ENCODE data around the gene VWDE.

VWDE gene

GRCh38 chr7:12422554-12423320 lies 19.1 kb upstream of the VWDE start:
- no peak overlapping the region for H3K9ac ChIP-seq (ENCODE audit: low read length)
- H3K27me3 ChIP-seq (ENCODE audit: low read depth, low read length) = no peaks in the 10 kb centered on the region
- H3K4me1 ChIP-seq (ENCODE audit: low read length) = no peaks in the 10 kb centered on the region
- no peak overlapping the region for H3K27ac ChIP-seq (ENCODE audit: low read length)
- H3K4me3 ChIP-seq (ENCODE audit: low read length) = no peak overlapping the region
- no peak overlapping the region for H2AFZ ChIP-seq (ENCODE audit: low read depth, low read length)
- H3K79me2 ChIP-seq (ENCODE audit: low read length) = no peaks in the 10 kb centered on the region
- H3K9me3 ChIP-seq (ENCODE audit: insufficient read depth, low read length) = no peaks in the 10 kb centered on the region
- H3K4me2 ChIP-seq (ENCODE audit: low read length) = no peak overlapping the region
- H4K20me1 ChIP-seq (ENCODE audit: insufficient read depth, low read length) = no peaks in the 10 kb centered on the region
- TF ChIP-seq, protein P1, sequence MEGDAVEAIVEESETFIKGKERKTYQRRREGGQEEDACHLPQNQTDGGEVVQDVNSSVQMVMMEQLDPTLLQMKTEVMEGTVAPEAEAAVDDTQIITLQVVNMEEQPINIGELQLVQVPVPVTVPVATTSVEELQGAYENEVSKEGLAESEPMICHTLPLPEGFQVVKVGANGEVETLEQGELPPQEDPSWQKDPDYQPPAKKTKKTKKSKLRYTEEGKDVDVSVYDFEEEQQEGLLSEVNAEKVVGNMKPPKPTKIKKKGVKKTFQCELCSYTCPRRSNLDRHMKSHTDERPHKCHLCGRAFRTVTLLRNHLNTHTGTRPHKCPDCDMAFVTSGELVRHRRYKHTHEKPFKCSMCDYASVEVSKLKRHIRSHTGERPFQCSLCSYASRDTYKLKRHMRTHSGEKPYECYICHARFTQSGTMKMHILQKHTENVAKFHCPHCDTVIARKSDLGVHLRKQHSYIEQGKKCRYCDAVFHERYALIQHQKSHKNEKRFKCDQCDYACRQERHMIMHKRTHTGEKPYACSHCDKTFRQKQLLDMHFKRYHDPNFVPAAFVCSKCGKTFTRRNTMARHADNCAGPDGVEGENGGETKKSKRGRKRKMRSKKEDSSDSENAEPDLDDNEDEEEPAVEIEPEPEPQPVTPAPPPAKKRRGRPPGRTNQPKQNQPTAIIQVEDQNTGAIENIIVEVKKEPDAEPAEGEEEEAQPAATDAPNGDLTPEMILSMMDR (IDR thresholded peaks at IDR 0.05; ENCODE audit: low read depth, low read length) = no peak
- no peak for TF ChIP-seq EZH2phosphoT487 (IDR thresholded peaks at IDR 0.05; ENCODE audit: low read depth)
- H3K36me3 ChIP-seq (replicated peaks; ENCODE audit: low read depth, low read length) = no peaks in the 10 kb centered on the region

DNA sequence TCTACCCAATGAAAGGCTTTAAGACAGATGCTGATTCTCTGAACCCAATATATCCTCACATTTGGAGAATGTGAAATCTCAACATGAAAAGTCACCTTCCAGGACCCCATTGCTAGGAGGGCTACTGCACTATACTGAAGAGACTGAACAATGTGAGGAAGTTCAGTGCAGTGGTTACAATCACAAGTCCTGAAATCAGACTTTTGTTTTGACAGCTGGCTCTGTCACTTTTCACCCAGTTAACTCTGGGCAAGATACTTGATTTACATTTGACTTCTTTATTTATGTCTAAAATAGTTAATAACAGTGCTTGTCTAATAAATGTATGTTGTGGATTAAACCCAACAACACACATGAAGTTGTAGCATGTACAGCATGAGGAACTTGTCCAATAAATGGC lies 14.8 kb upstream of the VWDE start:
- no peaks in the 10 kb centered on the region for H3K27me3 ChIP-seq (ENCODE audit: low read depth, low read length)
- H3K79me2 ChIP-seq (ENCODE audit: low read length) = no peaks in the 10 kb centered on the region
- no peak overlapping the region for H3K9ac ChIP-seq (ENCODE audit: low read length)
- no peaks in the 10 kb centered on the region for H3K36me3 ChIP-seq (replicated peaks; ENCODE audit: low read depth, low read length)
- no peaks in the 10 kb centered on the region for H4K20me1 ChIP-seq (ENCODE audit: insufficient read depth, low read length)
- H3K4me3 ChIP-seq (ENCODE audit: low read length) = no peak overlapping the region
- no peak overlapping the region for H3K27ac ChIP-seq (ENCODE audit: low read length)
- no peak overlapping the region for H2AFZ ChIP-seq (ENCODE audit: low read depth, low read length)
- H3K9me3 ChIP-seq (ENCODE audit: insufficient read depth, low read length) = no peaks in the 10 kb centered on the region
- H3K4me2 ChIP-seq (ENCODE audit: low read length) = no peak overlapping the region
- no peak for TF ChIP-seq EZH2phosphoT487 (IDR thresholded peaks at IDR 0.05; ENCODE audit: low read depth)
- TF ChIP-seq, protein P1 (IDR thresholded peaks at IDR 0.05; ENCODE audit: low read depth, low read length) = no peak
- H3K4me1 ChIP-seq (ENCODE audit: low read length) = no peaks in the 10 kb centered on the region

- Histone ChIP-seq H3K9me3 (ENCODE audit: insufficient read depth, low read length) (no peaks in the 10 kb centered on the region), H4K20me1 (ENCODE audit: insufficient read depth, low read length) (no peaks in the 10 kb centered on the region), H3K79me2 (ENCODE audit: low read length) (no peaks in the 10 kb centered on the region), H3K27ac (ENCODE audit: low read length) (no peak overlapping the region), H3K4me1 (ENCODE audit: low read length) (no peaks in the 10 kb centered on the region), H3K27me3 (ENCODE audit: low read depth, low read length) (no peaks in the 10 kb centered on the region), H3K36me3 (replicated peaks; ENCODE audit: low read depth, low read length) (no peaks in the 10 kb centered on the region), H2AFZ (ENCODE audit: low read depth, low read length) (no peak overlapping the region), H3K4me2 (ENCODE audit: low read length) (no peak overlapping the region), H3K4me3 (ENCODE audit: low read length) (no peak overlapping the region), H3K9ac (ENCODE audit: low read length) (no peak overlapping the region)
- TF ChIP-seq, protein P1 (IDR thresholded peaks at IDR 0.05; ENCODE audit: low read depth, low read length) = no peak
- no peak for TF ChIP-seq EZH2phosphoT487 (IDR thresholded peaks at IDR 0.05; ENCODE audit: low read depth)
Observed at GRCh38 chr7:12415072-12415471, 11.4 kb upstream of the VWDE start.

DNA sequence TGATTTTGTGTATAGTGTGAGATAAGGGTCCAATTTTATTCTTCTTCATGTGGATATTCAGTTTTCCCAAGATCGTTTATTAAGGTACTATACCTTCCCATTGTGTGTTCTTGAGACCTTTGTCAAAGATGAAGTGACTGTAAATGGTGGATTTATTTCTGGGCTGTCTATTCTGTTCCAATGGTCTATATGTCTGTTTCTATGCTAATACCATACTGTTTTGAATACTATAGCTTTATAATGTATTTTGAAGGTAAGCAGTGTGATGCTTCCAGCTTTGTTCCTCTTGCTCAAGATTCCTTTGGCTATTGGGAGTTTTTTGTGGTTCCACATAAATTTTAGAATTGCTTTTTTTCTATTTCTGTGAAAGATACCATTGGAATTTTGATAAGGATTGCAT lies 8.7 kb upstream of the VWDE start:
- Histone ChIP-seq H3K36me3 (replicated peaks; ENCODE audit: low read depth, low read length) (no peaks in the 10 kb centered on the region), H2AFZ (ENCODE audit: low read depth, low read length) (no peak overlapping the region), H3K27ac (ENCODE audit: low read length) (no peak overlapping the region), H3K9ac (ENCODE audit: low read length) (no peak overlapping the region), H3K79me2 (ENCODE audit: low read length) (no peaks in the 10 kb centered on the region), H3K4me3 (ENCODE audit: low read length) (no peak overlapping the region), H3K9me3 (ENCODE audit: insufficient read depth, low read length) (no peaks in the 10 kb centered on the region), H3K27me3 (ENCODE audit: low read depth, low read length) (no peaks in the 10 kb centered on the region), H3K4me2 (ENCODE audit: low read length) (no peak overlapping the region), H3K4me1 (ENCODE audit: low read length) (no peaks in the 10 kb centered on the region), H4K20me1 (ENCODE audit: insufficient read depth, low read length) (no peaks in the 10 kb centered on the region)
- TF ChIP-seq, protein P1 (IDR thresholded peaks at IDR 0.05; ENCODE audit: low read depth, low read length) = no peak
- TF ChIP-seq EZH2phosphoT487 (IDR thresholded peaks at IDR 0.05; ENCODE audit: low read depth) = no peak

Measured in OCI-LY3 (cell line).